Body of pancreas (tissue), 4 donors: Measurements from ENCODE around the gene GOSR1.

Experiments used
- CTCF ChIP-seq, 7 experiments: fragments of 450-650 bp in 4 of 7; fragments of 200-600 bp in 3 of 7; sonication (generic) in 3 of 7; IDR thresholded peaks; one replicate each; pipeline ENCODE4 v1.5.1; 2016 to 2019; ENCODE audit warnings: antibody characterized with exemption in 7 of 7
- POLR2A ChIP-seq, 3 donors: fragments of 450-650 bp; IDR thresholded peaks; one replicate each; pipeline ENCODE4 v1.6.1; 2016; ENCODE audit warnings: antibody characterized with exemption in 3 of 3, mild to moderate bottlenecking in 2 of 3

- TF ChIP-seq CTCF (IDR thresholded peaks at IDR 0.05) (no peak), POLR2A (IDR thresholded peaks at IDR 0.05) (no peak)
These were observed 90.9 kb downstream of the GOSR1 start for GRCh38 chr17:30568117-30568430.
